Lower lobe of right lung (tissue), 2 donors: ENCODE results near the gene PHAF1. TPM values are rescaled to one million over a fixed set of nuclear protein-coding genes. Genes with fewer than 3 reads are reported as not detected.
A peak's percentile ranks its signal among the peaks of the same experiment; 100 is the strongest.

Experiments
- ATAC-seq, 2 donors: fragments of 200-7000 bp; cut with Tn5 transposase; one replicate each; pipeline ENCODE4 v1.9.1; 2020 to 2022; ENCODE audit warnings: mild to moderate bottlenecking in 2 of 2, moderate library complexity in 2 of 2
- DNase-seq: peaks from one replicate; pipeline ENCODE4 v3.0.0-alpha.2; 2020
- H3K27ac ChIP-seq: fragments of 200-600 bp; one replicate; pipeline ENCODE4 v1.8.0; 2022
- H3K27me3 ChIP-seq: fragments of 200-600 bp; one replicate; pipeline ENCODE4 v1.8.0; 2022; ENCODE audit warnings: low read depth
- H3K36me3 ChIP-seq: fragments of 200-600 bp; one replicate; pipeline ENCODE4 v1.8.0; 2022; ENCODE audit warnings: mild to moderate bottlenecking
- H3K4me1 ChIP-seq: fragments of 200-600 bp; one replicate; pipeline ENCODE4 v1.8.0; 2022
- H3K4me3 ChIP-seq: fragments of 200-600 bp; one replicate; pipeline ENCODE4 v1.8.0; 2022; ENCODE audit warnings: mild to moderate bottlenecking
- H3K9me3 ChIP-seq: fragments of 200-600 bp; one replicate; pipeline ENCODE4 v1.8.0; 2022
- CTCF ChIP-seq: fragments of 200-600 bp; IDR thresholded peaks from one replicate; pipeline ENCODE4 v1.8.0; 2022; ENCODE audit warnings: antibody characterized with exemption, mild to moderate bottlenecking
- intact Hi-C: fragments of 100-400 bp; cut with DNase I; formaldehyde crosslinking; loops from one replicate; pipeline ENCODE4 v1.11.0; 2022
- total RNA-seq: library from RNA; stranded (reverse); fragmentation: NEBNext Ultra II Directional; extraction: Animal tissue kit (Norgen Biotek cat#: 25700); gene quantifications from one replicate; pipeline ENCODE4 v1.2.1, GENCODE V29; 2021
- donor health status: DM: no; HTN: yes; CAD: no; lungs with severe emphysema.

The PHAF1 gene
- total RNA-seq, 1 donor from 2014 or later, result 21.7 TPM

GRCh38 chr16:67180166-67180565 lies 70.4 kb downstream of the PHAF1 start:
- Histone ChIP-seq H3K4me3 (no peak overlapping the region), H3K27me3 (no peaks in the 10 kb centered on the region), H3K27ac (no peak overlapping the region), H3K9me3 (no peaks in the 10 kb centered on the region), H3K4me1 (peaks cover 65% of the 10 kb centered on the region), H3K36me3 (peaks cover 3% of the 10 kb centered on the region)
- DNase-seq, result no peak
- ATAC-seq, result no peak
- intact Hi-C loops, result no loop called here
- no peak for TF ChIP-seq CTCF

DNA sequence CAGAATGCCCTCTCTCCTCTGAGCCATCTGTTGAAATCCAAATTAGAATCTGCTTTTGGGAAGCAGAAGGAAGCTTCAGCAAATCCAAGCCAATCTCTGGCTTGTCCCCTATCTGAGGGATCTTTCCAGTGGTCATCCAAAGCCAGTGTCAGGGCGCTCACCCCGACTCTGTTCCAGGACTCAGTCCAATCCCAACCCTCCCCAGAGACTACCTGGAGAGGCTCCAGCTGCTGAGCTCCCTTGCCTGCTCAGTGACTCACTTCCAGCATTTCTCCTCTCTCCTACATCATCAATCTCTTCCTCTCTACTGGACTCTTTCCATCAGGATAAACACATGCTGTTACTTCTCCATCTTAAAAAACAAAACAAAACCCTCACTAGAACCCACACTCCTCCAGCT lies 71.6 kb downstream of the PHAF1 start:
- Histone ChIP-seq H3K27me3 (no peaks in the 10 kb centered on the region), H3K4me3 (no peak overlapping the region), H3K27ac (no peak overlapping the region), H3K9me3 (no peaks in the 10 kb centered on the region), H3K36me3 (no peaks in the 10 kb centered on the region), H3K4me1 (peaks cover 70% of the 10 kb centered on the region)
- ATAC-seq, result no peak
- TF ChIP-seq CTCF, result no peak
- no peak for DNase-seq
- intact Hi-C loops, result no loop called here

DNA sequence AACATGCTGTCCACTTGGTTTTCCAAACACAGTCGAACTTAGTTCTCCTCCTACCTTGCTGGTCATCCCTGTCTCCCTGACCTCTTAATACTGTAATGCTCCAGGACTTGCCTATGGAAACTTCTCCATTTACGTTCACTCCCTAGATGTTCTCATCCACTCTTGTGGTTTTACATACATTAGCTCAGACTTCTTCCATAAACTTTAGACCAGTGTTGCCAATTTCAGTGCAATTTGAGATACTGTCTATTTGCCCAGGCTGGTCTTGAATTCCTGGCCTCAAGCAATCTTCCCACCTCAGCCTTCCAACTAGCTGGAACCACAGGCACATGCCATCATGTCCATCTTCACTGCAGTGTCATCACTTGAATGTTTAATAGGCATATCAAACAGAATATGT lies 72.5 kb downstream of the PHAF1 start:
- Histone ChIP-seq H3K4me1 (peaks cover 61% of the 10 kb centered on the region), H3K27ac (no peak overlapping the region), H3K4me3 (no peak overlapping the region), H3K9me3 (no peaks in the 10 kb centered on the region), H3K27me3 (no peaks in the 10 kb centered on the region), H3K36me3 (no peaks in the 10 kb centered on the region)
- DNase-seq (no peak), ATAC-seq (no peak)
- intact Hi-C loops, result no loop called here
- TF ChIP-seq CTCF, result no peak

- Histone ChIP-seq H3K4me1 (peaks cover 52% of the 10 kb centered on the region), H3K36me3 (no peaks in the 10 kb centered on the region), H3K9me3 (no peaks in the 10 kb centered on the region), H3K4me3 (peak overlapping the region; percentile 73), H3K27ac (peak overlapping the region; percentile 94), H3K27me3 (no peaks in the 10 kb centered on the region)
- ATAC-seq (no peak), DNase-seq (no peak)
- no peak for TF ChIP-seq CTCF
- intact Hi-C loops, result no loop called here
These were observed 73.5 kb downstream of the PHAF1 start for GRCh38 chr16:67183284-67183626.

DNA sequence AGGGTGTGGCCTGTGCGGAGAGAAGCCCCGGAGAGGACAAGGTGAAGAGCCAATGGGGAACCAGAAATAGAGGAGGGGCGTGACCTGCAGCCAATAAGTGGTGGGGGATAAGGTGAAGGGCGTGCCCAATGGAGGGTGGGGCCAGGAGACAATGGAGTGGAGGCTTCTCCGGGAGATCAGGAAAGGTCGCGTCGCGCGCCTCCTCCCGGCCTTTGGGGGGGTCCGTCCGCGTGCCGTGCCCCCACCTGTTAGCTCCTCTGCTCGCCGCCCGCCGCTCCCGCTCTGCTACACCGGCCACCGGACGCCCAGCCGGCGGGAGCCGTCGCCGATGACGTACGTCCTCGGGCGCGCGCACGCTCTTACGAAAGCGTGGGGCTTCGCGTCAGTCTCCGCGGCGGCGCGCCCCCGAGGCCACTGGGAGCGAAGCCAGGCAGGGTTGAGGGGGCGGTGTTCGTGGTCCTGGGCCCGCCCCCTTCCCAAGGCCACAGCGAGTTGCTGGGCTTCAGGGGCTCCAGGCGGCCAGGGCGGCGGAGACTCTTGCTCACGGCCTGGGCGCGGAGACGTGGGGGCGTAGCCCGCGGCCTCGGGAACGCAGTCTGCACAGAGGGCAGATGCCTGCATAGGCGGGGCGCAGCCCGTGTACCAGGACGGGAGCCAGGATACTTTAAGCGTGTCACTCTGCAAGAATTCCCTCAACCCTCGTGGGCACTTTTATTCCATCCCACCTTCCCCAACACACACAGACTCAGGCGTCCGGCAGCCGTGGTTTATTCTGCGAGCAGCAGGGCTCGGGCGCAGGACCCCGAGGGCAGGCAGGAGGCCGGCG lies 74.1 kb downstream of the PHAF1 start, which contains the start of gene MATCAP1:
MATCAP1 (minus strand) TSS at position 337 of the 826 bp plus-strand sequence. CDS start 3,353 bp downstream, outside the sequence.
- peak; percentile 95 for DNase-seq
- Histone ChIP-seq H3K36me3 (no peaks in the 10 kb centered on the region), H3K4me3 (peak within 1 kb of the TSS; percentile 73), H3K27me3 (no peaks in the 10 kb centered on the region), H3K4me1 (peaks cover 46% of the 10 kb centered on the region), H3K27ac (peak within 1 kb of the TSS; percentile 94), H3K9me3 (no peaks in the 10 kb centered on the region)
- intact Hi-C loops, result no loop called here
- TF ChIP-seq CTCF, result no peak
- ATAC-seq, result peak; percentile 96
